DMS79 treated with DMSO at 0.1 percent for 48 hours (cell line): ENCODE data around the gene LYPD1.

Experiments used
- DNase-seq: peaks from one replicate; lab custom pipeline; 2025; lab: John Stamatoyannopoulos, UW

Gene LYPD1

DNA sequence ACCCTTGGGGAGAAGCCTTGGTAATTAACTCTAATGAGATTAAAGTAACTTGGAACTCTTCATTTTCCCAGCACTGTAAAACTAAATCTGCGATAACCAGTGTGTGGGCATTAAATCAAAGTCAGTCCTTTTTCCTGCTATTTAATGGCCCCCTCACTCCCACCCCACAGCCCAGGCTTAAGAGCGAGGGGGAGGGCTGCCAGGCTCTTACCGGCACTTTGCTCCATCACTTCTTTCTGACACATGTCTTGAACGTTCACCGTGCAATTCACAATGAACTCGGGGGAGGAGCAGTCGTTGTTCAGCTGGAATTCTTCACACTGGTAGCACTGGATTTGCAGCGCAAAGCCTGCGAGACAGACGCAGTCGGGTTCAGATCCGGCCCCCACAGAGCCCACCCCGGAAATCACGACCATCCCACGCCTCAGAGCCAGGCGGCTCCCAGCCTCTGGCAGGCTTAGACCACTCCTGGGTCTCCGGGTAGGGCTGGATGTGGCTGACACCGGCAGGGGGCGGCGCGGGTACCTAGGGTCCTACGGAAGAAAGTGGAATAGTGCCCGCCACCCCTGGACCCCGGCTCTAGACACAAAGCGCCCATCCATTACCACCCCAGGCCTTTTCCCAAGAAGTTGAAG is 1.7 kb downstream of the LYPD1 start:
- peak; percentile 71 for DNase-seq

DNA sequence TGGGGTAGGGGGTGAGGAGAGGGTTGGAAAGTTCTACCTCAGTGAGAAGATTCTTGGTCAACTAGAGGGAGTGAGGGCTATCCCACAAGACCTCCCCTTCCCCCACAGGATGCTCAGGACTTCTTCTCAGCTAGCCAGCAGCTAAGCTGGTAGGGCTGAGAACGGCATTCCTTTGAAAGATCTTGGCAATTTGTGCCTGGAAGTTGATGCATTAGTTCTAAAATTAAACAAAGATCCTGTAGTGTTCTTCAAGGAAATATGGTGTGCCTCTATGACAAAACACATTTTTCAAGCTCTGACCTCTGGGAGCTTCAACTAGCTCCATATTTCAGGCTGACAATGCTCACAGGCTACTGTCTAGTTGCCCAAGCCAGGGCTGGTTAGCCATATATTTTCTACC is 2.3 kb downstream of the LYPD1 start:
- no peak for DNase-seq

DNA sequence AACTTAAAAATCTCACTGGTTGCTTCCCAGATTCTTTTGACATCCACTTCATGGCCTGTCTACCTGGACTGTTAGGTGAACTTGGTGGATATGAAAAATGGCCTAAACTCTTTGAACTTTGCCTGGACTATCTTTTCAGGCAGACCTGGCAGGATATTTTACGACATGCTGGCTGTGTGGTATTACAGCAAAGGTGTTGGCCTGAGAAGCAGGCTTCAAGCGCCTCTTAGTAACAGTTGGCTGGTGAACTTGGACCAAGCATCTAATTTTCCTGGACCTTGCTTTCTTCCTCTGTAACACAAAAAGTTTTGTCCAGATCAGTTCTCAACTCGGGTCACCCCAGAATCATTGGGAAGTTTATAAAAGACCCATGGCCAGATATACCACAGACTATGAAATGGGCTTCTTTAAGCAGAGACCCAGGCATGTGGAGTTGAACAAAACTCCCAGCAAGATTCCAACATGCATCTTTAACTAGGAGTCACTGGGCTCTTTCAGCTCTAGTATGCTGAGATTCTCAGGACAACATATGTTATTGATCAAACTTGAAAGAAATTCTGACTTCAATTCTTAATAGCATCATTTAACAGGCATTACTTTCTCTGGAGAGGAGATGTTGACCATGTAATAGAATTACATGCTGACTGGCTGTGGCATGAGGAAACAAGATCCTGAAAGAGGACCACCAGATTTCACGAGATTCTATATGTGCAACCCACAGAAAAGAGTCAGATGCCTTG is 4.4 kb downstream of the LYPD1 start:
- no peak for DNase-seq

DNA sequence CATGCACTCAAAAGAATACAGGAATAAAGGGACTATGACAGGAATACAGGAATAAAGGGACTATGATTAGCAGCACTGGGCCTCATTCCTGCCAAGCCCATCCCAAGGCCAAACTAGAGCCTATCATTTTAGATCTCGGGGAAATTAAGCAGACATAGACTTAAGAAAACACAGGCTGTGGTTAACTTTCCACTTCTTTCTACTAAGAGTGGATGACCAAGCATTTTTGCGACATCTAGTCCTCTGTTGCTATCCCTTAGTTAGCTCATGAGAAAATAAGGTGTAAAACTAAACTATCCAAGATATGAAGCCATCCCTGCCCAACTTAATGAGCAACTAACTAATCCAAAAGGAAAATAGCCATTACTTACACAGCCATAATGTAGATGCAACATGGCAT is 5.9 kb downstream of the LYPD1 start:
- no peak for DNase-seq

DNA sequence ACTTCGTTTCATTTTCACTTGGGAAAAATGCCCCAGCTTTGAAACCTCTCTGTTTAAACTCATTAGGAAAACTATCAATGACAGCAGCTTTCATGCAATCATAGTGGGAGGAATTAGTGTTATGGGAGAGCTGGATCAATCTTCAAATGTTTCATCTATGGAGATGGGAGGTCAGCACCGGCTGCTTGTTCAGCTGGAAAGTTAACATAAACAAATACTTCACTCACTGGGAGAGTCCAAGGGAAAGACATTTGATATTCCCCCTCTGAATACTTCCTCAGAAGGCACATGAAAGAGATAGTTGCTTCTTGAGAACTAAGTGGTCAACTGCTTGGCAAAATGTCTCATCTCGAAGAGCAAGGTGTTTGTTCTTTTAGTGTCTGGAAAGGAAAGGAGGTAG is 7.3 kb downstream of the LYPD1 start:
- DNase-seq = no peak

DNA sequence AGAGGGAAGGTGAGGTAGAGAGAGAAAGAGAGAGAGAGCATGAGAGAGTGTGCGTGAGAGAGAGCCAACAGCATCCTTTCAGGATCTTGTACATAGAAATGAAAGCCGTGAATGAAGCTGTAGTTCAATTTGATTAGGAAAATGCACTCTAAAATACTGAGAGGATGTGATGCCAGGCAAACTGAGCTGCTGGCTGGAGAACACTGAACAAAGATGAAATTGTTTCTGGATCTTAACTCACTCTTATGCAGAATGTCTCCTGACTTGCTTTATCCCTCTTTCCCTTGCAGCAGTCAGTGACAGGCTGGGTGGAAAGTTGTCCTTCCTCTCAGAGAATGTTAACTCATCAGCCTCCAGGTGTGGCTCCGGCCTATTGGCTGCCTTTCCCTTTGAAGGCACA is 10.7 kb downstream of the LYPD1 start:
- no peak for DNase-seq

DNA sequence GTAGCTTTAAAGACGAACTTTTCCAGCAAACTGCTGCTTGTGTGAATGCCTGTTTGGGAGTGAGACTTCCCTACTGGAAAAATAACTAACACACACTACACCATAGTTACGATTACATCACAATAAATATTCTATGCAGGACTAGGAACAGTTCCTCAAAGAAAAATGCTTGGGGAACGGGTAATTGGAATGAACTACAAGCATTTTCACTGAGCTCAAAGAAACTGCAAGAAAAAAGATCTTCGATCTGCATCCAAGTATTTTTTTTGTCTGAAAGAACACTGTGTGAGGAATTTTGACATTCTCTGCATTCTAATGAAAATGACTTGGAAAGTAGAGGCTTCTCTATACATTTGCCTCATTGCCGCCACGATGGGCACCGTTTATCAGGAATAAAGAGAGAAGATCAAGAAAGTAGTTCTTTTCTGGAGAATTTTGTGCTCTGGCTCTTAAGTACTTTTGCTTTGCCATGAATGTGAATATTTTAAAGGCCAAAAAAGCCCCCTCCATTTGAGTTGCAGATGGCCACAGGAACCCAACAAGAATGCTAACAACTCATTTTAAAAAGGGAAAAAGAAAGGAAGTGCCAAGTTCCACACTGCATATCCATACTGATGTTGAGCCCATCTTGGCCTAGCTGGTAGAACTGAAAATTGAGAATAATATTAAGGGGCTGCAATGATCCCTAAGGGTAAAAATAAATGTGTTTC is 13.6 kb downstream of the LYPD1 start:
- DNase-seq = no peak

DNA sequence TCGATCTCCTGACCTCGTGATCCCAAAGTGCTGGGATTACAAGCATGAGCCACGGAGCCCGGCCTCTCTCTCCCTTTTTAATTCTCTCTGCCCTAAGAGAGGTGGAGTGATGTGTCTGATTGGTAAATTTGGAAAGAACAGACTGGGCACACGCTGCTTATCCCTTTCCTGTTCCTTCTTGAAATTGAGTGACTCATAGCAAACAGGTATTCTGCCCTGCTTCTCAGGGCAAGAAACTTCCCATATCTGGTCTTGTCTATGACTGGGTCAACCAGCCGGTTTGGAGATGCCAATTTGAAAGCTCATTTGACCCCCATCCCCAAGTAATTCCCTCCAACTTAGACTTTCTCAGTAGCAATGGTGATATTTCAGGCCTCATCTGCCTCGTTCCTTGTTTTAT is 15.0 kb downstream of the LYPD1 start:
- no peak for DNase-seq

DNA sequence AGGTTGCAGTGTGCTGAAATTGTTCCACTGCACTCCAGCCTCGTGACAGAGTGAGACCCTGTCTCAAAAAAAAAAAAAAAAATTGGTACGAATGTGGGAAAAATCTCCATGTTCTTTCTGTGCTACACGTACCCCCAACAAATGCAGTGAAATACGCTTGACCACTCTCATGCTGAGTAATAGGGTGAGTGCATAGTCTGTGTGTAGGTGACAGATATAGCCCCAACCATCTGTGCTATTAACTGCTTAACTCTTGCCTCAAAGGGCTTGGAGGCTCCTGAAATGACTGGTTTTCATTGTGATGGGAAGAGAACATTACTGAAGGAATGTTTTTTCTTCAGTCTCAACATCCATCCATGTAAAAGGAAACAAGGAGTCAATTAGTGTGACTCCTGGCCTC is 15.7 kb downstream of the LYPD1 start:
- DNase-seq = no peak

DNA sequence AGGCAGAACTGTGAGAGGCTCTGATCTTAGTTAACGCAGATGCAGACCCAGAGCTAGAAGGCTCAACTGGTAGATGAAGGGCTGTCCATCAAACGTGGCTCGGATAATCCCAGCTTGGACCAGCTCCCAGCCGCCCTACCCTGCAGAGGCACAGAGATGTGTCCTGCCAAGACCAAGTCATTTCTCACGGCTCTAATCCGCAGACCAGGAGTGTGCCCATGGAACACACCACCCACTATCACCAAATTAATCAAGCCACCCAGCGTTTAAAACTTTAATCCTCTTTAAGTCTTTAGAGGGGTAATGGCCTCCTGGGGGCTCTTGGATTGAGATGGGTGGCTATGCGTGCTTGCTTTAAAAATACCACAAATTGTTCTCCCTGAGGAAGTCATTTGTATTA is 17.5 kb downstream of the LYPD1 start:
- no peak for DNase-seq

DNA sequence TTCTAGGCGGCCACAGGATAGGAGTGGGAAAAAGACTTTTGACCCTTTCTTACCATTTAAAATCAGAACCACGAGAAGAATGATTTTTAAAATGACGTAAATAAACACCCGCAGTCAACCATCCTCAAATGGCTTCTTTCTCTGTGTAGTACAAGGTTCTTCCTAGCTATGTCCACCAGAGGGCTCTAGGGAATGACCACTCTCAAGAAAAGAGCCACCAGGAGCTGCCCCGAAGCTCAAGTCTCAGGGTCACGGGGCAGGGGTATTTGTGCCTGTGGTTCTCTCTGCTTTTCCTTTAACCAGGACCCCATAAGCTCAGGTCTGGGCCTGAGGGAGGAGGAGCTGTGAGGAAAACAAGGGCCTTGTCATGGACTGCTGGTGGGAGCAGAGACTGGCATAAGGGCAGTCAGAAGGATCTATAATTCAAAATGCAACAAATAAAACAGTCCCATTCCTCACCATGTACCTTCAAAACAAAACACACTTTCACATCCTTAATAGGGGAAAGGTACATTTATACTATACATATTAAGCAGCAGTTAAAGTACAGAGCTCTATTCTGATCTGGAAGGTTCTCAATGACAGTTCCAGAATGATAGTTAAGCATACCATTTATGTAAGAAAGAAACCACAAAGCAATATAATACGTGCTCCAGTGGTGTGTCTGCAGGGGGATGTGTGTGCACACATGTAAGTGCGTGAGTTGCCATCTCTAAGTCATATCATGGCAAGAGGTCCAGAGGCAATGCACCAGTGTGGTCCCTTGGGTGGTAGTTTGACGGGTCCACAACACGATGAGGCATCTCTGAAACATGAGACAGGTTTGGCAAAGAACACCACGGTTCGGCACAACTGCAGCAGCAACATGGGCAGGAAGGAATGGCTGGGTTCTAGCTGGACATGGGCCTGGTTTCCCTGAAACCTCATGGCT is 18.6 kb downstream of the LYPD1 start:
- no peak for DNase-seq

DNA sequence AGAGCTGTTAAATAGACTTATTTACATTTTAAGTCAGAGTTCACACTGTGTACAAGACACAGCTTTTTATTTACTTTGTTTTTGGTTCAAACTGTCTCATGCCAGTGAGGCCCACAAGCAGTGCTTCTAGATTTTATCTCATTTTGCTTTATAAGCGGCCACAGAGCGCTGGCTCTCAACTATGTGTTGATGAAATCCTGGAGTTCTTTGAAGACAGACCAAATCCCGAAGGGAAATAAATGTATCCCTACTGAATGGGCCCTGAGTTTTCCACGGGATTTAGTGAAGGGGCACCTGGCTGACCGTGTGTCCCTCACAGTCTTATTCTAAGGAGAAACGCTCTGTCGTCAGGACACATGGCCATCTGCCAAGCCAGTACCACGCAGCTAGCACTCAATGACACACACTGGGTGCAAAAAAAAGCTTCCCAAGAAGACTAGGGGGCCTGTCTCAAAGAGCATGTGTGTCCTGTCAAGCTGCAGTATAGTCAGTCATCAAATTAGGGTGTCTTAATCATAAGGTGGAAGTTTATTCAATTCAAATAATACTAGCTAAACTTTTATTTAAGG is 23.4 kb downstream of the LYPD1 start:
- peak; percentile 55 for DNase-seq

DNA sequence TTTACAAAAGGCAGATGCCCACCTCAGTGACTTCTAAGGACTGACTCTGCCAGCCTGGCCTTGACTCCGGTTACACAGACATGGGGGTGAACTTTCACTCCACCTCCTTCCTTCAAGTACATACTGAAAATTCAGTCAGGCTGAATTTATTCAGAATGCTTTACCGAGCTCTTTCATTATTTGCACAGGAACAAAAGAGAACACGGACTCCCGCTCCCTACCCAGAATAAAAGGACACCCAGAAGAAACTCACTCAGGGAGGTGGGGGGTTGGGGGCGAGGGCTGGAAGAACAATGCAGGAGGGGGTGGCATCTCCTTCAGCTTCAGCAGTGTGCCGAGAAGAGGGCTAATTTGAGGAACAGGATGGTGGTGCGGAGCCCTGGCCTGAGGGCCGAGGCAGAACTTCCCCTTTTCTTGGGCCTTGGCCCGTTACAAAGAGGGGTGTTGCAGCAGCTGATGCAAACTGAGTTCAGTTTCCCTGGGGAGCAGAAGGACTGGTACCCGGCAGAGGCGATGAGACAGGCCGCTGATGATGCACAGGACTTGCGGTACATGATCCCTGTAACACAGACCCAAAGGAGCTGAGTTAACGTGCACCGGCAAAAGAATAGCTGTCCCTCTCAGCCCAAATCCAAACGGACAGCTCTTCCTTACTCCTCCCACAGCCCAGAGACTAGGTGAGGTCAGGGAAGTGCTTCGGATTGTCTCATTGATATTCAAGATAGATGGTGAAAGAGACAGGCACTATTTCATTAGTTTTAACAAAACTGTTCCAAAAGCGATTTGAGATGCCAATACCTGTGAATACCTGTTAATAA is 24.1 kb downstream of the LYPD1 start:
- peak; percentile 77 for DNase-seq

DNA sequence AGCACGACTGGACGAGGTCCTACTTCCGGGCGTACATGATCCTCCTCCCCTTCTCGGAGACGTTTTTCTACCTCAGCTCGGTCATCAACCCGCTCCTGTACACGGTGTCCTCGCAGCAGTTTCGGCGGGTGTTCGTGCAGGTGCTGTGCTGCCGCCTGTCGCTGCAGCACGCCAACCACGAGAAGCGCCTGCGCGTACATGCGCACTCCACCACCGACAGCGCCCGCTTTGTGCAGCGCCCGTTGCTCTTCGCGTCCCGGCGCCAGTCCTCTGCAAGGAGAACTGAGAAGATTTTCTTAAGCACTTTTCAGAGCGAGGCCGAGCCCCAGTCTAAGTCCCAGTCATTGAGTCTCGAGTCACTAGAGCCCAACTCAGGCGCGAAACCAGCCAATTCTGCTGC is 24.8 kb downstream of the LYPD1 start:
- DNase-seq = peak; percentile 82

DNA sequence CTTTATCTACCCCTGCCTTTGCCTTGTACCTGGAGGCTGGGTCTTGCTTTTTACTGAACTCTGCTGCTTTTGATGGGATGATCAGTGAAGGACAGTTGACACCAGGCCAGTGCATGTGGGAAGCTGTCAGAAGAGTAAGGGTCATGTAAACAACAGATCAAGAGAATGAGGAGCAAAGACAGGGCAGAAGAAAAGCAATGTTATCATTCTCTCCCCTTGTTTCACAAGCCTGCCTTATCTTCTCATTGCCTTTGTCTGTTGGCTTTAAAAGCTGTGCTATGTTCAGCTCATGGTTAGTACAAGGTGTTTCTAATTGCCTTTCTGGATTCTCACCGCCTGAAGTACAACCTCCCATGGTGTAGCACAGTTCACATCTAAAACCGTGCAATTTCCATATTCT is 27.6 kb downstream of the LYPD1 start:
- DNase-seq = no peak

DNA sequence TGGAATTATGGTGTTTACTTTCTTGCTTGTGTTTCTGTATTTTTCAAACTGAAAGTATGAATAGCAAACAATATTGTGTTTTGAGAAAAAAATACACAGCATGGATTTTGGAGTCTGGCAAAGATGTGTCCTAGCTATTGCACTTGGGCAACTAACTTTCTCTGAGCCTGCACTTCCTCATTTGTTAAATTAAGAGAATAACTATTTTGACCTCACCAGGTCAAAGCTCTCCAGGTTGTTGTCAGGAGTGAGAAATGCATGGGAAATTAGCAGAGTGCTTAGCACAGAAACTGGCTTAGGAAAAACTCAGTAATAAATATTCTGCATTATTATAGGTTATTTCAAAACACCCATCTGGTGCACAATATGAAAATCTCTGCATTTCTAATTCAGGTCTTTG is 28.2 kb downstream of the LYPD1 start:
- DNase-seq = no peak

DNA sequence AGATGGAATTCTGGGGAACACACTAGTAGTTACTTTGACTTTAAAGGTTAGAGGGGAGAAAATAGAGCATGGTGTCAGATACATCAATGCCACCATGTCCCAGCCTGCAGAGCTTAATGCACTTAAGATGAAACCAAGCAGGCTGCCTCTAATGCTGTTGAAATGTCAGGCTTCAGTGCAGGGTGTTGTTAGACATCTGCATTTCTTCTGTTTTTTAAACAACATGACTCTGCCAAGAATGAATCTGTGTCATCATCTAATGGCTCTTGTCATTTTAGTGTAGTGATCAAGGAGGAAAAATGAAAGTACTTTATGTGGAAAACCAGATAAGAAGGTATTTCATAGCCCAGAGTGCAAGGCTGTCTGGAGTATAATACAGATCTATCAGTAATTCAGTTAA is 29.9 kb downstream of the LYPD1 start:
- DNase-seq = peak; percentile 16

DNA sequence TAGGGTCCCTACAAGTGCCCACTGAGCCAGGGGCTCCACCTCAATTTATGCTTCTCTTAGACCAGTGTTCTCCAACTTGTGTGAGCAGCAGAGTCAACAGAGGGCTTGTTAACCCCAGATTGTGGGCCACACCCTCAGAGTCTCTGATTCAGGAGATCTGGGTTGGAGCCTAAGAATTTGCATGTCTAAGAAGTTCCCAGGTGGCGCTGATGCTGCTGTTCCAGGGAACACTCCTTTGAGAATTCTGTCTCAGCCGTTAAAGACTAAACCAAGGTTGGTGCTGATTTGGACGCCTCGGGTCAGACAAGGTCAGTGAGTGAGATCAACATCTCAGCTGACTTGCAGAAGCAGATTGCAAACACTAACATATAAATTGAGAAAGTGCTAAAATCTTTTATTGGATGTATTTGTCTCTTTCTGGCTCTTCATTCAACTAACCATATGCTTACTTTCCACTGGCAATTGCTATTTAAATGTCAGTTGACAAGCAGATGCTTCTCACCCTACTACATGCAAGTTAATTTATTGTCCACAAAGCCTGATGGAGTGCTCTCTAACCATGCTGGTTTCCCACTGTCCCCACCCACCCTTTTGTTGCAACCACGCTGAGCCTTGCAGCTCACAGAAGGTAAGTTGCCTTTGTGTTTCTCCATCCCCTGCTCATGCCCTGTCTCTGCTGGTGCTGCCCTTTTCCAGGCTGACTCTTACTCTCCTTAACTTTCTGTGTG is 31.5 kb downstream of the LYPD1 start:
- no peak for DNase-seq

DNA sequence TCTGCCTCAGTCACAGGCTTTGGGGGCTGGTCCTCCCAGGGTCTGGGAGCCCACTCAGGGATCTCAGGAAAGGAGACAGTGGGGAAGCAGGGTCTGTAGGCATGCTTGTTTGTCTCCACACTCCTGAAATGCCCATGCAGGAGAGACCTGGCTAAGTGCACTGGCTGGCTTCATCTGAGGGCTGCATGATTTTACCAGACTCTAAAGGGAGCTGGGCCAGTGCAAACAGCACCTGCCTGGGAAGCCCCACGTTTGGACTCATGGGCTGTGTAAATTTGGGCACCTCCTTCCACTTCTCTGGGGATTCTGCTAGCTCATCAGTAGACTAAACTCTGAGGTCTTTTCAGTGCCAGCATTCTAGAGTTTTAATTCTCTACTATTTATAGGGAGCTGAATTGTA is 33.7 kb downstream of the LYPD1 start:
- DNase-seq = no peak

DNA sequence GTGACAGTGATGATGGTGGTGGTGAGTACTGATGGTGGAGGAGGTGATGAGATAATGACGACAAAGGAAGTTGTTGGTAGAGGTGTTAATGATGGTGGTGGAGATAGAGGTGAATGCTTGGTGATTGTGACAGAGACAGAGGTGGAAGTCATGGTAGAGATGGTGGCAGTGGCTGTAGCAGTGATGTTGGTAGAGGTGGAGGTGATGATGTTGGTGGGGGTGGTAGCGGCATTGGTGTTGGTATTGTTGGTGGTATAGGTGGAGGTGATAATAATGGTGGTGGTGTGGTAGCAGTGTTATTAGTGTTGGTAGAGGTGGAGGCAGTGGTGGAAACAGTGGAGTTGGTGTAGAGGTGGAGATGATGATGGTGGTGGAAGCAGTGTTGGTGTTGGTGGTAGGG is 36.4 kb downstream of the LYPD1 start:
- no peak for DNase-seq
